Panc1 (cell line): ENCODE results near the gene TMC4.

Experiments
- CTCF ChIP-seq: fragments of 450-650 bp; IDR thresholded peaks from 2 replicates; pipeline ENCODE4 v1.5.1; 2017; ENCODE audit warnings: mild to moderate bottlenecking
- POLR2AphosphoS5 ChIP-seq: IDR thresholded peaks from 2 replicates; pipeline ENCODE4 v1.6.1; 2012; ENCODE audit warnings: mild to moderate bottlenecking, low read depth, low read length, moderate library complexity
- REST ChIP-seq, 2 experiments: IDR thresholded peaks; 2 replicates each; pipeline ENCODE4 v1.6.1; 2011 to 2012; ENCODE audit warnings: low read depth in 2 of 2, control low read depth in 1 of 2, low read length in 1 of 2, mild to moderate bottlenecking in 1 of 2, moderate library complexity in 1 of 2; ENCODE audit not compliant: insufficient read depth in 1 of 2
- SIN3A ChIP-seq: IDR thresholded peaks from 2 replicates; pipeline ENCODE4 v1.6.1; 2012; ENCODE audit warnings: low read depth, mild to moderate bottlenecking, low read length, moderate library complexity, borderline replicate concordance; ENCODE audit not compliant: insufficient read depth
- TCF7L2 ChIP-seq: IDR thresholded peaks from 2 replicates; pipeline ENCODE4 v1.6.1; 2011; ENCODE audit warnings: mild to moderate bottlenecking, low read depth, low read length, inconsistent platforms

GRCh38 chr19:54152878-54153524, 20.0 kb downstream of the TMC4 start:
- no peak for TF ChIP-seq CTCF
- TF ChIP-seq POLR2AphosphoS5, result peak; percentile 22; the same call in 1 of the 2 replicates
- no peak for TF ChIP-seq TCF7L2
- no peak for TF ChIP-seq REST (IDR thresholded peaks at IDR 0.05; ENCODE audit: insufficient read depth in 1 of 2, low read depth in 2 of 2, low read length in 1 of 2)
- no peak for TF ChIP-seq SIN3A
